ENCODE measurements around the gene ALMS1.

ALMS1 gene

DNA sequence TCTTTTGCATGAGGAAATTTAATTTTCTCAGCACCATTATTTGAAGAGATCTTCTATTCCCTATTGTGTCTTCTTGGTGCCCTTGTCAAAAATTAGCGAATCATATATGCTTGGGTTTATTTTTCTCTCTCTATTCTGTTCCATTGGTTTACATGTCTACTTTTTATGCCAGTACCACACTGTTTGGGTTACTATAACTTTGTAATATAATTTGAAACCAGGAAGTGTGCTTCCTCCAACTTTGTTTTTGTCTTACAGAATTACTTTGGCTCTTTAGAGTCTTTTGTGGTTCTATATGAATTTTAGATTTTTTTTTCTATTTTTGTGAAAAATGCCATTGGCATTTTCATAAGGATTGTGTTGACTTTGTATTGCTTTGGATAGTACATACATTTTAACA lies 17.6 kb downstream of the ALMS1 start:
- FAIRE-seq: no peak
- TF ChIP-seq, protein P1, sequence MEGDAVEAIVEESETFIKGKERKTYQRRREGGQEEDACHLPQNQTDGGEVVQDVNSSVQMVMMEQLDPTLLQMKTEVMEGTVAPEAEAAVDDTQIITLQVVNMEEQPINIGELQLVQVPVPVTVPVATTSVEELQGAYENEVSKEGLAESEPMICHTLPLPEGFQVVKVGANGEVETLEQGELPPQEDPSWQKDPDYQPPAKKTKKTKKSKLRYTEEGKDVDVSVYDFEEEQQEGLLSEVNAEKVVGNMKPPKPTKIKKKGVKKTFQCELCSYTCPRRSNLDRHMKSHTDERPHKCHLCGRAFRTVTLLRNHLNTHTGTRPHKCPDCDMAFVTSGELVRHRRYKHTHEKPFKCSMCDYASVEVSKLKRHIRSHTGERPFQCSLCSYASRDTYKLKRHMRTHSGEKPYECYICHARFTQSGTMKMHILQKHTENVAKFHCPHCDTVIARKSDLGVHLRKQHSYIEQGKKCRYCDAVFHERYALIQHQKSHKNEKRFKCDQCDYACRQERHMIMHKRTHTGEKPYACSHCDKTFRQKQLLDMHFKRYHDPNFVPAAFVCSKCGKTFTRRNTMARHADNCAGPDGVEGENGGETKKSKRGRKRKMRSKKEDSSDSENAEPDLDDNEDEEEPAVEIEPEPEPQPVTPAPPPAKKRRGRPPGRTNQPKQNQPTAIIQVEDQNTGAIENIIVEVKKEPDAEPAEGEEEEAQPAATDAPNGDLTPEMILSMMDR (IDR thresholded peaks at IDR 0.05; ENCODE audit: insufficient read depth, missing control alignments): no peak
- no peak for DNase-seq (ENCODE audit: insufficient read length, low spot score)

DNA sequence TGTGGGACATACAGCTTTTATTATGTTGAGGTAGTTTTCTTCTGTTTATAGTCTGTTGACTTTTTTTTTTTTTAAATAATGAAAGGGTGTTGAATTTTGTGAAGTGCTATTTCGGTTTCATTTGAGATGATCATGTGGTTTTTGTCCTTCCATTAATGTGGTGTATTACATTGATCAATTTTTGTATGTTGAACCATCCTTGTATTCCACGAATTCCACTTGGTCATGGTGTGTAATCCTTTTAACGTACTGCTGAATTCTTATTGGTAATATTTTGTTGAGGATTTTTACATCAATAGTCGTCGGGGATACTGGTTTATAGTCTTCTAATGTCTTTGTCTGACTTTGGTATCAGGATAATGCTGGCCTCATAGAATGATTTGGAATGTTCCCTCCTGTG lies 18.8 kb downstream of the ALMS1 start:
- TF ChIP-seq, protein P1 (IDR thresholded peaks at IDR 0.05; ENCODE audit: insufficient read depth, missing control alignments): no peak
- no peak for FAIRE-seq
- no peak for DNase-seq (ENCODE audit: insufficient read length, low spot score)

DNA sequence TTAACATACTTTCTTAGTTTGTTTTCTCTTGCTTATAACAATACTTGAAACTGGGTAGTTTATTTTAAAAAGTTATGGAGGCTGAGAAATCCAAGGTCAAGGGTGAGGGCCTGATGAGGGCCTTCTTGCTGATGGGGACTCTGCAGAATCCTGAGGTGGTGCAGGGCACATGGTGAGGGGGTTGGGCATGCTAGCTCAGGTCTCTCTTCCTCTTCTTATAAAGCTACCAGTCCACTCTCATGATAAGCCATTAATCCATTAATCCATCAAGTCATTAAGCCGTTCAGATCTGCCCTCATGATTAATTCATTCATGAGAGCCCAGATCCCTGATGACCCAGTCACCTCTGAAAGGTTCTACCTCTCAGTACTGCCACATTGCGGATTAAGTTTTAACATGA lies 21.4 kb downstream of the ALMS1 start:
- FAIRE-seq (peak; percentile 91), DNase-seq (ENCODE audit: insufficient read length, low spot score) (peak; percentile 26)
- TF ChIP-seq, protein P1 (IDR thresholded peaks at IDR 0.05; ENCODE audit: insufficient read depth, missing control alignments): no peak

DNA sequence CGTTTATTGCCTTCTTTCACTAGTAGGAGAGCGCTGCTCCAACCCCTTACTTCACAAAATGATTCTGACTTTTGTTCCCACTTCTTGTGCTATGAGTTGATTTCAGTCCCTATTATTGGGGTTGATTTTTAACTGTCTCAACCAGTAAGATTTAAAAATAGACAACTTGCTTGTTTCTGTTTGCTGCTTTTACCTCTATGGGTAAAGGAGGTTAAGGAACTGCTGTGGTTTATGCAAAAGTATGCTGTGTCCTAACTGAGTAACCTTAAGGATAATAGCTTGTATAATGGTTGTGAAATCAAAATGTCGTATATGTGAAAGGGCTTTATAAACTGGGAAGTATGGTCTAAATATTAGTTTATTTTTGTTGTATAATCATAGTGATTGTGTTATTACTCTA lies 22.6 kb downstream of the ALMS1 start:
- TF ChIP-seq, protein P1 (IDR thresholded peaks at IDR 0.05; ENCODE audit: insufficient read depth, missing control alignments): no peak
- FAIRE-seq: peak; percentile 61
- DNase-seq (ENCODE audit: insufficient read length, low spot score): no peak

DNA sequence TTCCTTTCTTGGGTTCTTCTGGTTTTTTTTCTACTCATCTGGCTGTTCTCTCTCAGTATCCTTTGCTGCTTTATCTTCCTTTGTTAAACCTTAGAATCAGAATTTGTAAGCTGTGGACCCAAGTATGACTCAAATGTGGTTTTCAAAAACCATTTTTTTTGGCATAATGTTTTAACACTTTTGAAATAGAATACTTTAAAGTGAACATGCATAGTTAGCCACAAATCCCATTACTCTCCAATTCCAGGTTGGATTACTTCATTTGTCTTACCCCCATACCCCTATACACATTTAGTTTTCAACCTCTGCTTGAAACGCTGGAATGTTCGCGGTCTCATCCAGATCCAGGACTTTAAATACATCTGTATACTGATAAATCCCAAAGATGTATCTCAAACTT lies 29.1 kb downstream of the ALMS1 start:
- TF ChIP-seq, protein P1 (IDR thresholded peaks at IDR 0.05; ENCODE audit: insufficient read depth, missing control alignments): no peak
- no peak for FAIRE-seq
- DNase-seq (ENCODE audit: insufficient read length, low spot score): no peak

DNA sequence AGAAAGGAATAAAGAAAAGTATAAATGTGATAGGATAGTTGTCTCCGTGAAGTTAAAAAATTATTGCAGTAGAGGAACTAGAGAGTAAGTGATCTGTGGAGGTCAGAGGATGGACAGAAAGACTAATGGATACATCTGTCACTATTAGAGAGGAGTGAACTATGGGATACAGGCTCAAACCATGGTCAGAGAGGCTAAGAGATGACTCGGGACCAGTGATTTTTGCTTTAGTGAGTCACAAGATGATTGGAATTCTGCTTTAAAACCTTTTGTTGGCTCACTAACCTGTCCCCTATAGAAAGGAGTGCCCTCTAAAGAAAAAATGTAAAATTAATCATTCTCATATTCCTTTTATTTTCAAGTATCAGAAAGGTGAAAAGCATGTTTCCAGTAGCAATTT lies 30.3 kb downstream of the ALMS1 start:
- DNase-seq (ENCODE audit: insufficient read length, low spot score) (no peak), FAIRE-seq (no peak)
- TF ChIP-seq, protein P1 (IDR thresholded peaks at IDR 0.05; ENCODE audit: insufficient read depth, missing control alignments): no peak

DNA sequence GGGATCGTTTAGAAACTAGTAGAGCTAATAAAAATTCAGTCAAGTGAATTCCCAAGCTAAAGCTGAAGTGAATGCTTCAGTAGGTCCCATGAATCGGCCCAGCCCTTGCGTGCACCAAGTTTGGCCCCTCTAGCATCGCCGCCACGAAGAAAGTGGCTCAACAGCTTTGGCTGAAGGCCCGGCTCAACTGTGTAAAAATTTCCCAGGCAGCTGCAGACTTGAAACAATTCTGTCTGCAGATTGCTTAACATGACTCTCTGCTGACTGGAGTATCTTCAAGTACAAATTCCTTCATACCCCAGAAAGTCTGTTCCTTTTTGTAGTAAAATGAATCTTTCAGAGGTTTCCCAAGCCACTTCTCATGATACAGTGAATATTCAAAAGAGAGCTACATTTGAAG lies 32.7 kb downstream of the ALMS1 start:
- no peak for DNase-seq (ENCODE audit: insufficient read length, low spot score)
- TF ChIP-seq, protein P1 (IDR thresholded peaks at IDR 0.05; ENCODE audit: insufficient read depth, missing control alignments): no peak
- no peak for FAIRE-seq
